GM12874 (cell line): Measurements from ENCODE around the gene TBC1D14.

Experiments used
- TF ChIP-seq, protein P1 (sequence below): IDR thresholded peaks from 2 replicates; pipeline ENCODE4 v1.5.1; 2011; ENCODE audit warnings: low read depth, mild to moderate bottlenecking, control low read depth, low read length, moderate library complexity; ENCODE audit not compliant: insufficient read depth

Gene TBC1D14

DNA sequence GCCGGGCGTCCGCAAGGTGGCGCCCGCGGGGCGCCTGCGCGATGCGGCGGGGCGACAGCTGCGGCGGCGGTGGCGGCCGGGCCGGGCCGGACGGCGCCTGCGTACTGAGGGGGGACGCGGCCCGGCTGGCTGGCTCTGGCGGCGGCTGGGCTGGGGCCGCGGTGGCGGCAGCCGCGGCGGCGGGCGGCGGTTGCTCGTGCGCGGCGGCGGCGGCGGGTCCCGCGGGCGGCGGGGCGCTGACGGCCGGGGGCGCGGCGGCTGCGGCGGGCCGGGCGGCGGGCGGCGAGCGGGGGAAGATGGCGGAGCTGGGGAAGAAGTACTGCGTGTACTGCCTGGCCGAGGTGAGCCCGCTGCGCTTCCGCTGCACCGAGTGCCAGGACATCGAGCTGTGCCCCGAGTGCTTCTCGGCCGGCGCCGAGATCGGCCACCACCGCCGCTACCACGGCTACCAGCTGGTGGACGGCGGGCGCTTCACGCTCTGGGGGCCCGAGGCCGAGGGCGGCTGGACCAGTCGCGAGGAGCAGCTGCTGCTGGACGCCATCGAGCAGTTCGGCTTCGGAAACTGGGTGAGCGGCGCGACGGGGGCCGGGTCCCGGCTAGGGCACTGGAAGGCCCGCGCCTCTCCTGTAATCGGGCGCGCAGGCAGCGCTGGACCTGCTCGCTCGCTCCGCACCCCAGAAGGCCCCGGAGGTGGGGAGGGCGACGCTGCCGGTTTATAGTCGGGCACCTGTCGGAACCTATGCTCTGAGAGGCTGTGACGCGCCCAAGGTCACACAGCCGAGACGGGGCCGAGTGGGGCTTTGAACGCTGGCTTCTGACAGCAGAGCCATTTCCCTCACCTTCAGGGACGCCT is 133.9 kb downstream of the TBC1D14 start, which contains the start of gene TADA2B:
Gene TADA2B (plus strand): TSS at position 89 of the 853 bp plus-strand sequence. CDS start 208 bp downstream, at position 297.
- TF ChIP-seq, protein P1, sequence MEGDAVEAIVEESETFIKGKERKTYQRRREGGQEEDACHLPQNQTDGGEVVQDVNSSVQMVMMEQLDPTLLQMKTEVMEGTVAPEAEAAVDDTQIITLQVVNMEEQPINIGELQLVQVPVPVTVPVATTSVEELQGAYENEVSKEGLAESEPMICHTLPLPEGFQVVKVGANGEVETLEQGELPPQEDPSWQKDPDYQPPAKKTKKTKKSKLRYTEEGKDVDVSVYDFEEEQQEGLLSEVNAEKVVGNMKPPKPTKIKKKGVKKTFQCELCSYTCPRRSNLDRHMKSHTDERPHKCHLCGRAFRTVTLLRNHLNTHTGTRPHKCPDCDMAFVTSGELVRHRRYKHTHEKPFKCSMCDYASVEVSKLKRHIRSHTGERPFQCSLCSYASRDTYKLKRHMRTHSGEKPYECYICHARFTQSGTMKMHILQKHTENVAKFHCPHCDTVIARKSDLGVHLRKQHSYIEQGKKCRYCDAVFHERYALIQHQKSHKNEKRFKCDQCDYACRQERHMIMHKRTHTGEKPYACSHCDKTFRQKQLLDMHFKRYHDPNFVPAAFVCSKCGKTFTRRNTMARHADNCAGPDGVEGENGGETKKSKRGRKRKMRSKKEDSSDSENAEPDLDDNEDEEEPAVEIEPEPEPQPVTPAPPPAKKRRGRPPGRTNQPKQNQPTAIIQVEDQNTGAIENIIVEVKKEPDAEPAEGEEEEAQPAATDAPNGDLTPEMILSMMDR = peak; percentile 57; the same call in 1 of the 2 replicates

DNA sequence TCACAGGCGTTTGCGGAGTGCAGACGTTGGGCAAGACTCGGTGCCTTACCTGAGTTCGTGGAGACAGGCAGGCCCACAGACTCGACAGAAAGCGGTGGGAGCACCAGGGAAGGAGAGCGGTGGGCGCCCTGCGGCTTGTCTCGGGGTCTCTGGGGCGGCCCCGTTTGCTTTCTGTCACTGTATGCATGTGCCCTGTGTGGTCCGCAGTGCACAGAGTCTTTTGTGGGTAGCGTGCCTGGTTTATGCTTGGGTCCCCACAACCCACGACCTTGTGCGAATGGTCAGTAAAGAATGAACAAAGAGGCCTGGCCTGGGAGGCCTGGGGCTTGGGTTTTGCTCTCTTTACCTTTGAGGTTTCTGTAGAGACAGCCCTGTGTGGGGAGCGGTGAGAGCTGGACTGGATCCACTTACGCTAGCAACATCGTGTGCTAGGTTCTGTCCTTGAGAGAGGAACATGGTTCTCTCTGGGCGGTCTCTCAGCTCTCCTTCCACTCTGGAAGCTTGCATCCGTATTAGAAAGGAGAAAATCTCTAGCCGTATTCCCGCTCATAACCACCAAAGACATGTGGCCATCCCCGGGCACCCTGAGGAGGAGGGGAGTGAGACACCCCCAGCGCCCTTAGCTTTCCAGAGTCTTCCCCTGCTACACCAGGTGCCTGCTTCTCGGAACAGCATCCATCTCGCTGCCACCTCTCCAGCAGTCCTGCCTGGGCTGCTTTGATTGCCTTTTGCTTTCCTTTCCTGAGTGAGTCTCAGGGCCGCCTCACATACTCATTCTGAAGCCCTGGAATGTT is 134.7 kb downstream of the TBC1D14 start:
- TF ChIP-seq, protein P1 = no peak

DNA sequence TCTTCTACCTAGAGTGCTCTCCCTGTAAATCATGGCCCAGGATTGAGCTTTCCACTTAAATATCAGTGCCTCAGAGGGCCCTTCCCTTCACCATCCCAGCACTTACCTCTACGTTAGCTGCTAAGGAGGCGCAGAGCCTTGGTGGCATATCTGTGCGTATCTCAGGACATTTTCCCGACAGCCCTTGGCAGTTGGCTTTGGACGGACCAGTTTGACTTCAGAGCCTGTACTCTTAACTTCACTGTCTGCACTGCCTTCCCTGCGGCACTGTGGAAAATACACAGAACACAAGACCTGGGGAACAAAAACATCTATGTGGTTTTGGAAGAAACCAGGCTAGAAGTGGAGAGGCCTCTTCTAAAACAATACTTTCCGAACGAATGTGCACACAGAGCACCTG is 135.9 kb downstream of the TBC1D14 start:
- TF ChIP-seq, protein P1 = no peak

DNA sequence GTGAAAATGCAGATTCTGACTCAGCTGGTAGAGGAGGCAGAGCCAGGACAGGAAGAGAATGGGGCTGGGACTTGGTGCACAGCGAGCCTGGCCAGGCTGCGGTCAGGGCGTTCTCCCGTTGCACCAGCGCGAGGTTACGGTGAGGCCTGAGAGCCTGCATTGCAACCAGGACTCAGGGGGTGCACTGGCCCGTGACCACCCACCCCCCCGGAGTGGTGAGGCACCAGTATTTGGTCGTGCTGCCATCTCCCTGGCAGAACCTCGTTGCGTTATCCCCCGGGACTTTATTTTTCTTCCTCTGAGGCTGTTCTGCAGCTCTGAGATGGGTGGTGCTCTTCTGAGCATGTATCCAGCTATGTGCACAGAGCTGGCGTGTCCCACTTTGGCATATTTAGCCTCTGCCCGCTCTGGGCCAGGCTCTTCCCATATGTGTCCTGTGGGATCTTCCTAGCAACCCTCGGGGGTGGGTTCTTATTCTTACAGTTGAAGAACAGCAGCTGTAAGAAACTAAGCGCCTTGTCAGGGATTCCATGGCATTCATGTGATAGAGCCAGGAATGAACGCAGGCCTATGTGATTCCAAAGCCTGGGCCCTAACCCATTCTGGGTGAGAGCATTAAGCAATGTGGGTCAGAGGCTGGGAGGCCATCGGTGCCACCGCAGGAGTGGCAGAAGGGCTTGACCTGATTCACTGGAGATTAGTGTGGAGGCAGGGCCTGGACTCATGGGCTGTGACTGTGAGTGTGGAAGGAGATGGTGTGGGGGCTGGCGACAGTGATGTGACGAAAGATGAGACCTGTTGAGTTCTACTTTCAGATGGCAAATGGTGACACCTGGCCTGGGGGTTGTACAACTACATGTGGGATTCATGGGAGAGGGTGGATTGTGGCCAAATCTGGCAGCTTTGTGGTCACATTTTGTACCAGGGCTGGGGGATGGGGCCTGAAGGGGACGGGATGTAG is 136.6 kb downstream of the TBC1D14 start:
- TF ChIP-seq, protein P1 = no peak

DNA sequence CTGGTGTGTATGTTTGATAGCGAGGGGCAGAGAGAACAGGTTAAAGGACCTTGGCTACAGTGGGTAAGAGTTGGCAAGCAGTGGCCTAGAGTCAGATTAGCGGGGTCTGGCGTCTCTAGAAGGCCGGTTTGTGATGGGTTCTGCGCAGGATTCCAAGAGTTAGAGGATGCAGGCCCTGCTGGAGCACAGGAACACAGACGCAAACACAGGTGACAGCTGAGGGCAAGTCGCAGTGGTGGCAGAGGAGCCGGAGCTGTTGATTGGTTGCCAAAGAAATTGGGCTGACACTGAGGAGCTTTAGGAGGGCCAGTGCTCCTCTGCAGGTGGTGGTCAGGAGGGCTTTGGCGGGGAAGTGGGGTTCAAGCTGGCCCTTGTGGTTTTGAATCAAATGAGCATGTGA is 137.3 kb downstream of the TBC1D14 start:
- TF ChIP-seq, protein P1 = no peak

DNA sequence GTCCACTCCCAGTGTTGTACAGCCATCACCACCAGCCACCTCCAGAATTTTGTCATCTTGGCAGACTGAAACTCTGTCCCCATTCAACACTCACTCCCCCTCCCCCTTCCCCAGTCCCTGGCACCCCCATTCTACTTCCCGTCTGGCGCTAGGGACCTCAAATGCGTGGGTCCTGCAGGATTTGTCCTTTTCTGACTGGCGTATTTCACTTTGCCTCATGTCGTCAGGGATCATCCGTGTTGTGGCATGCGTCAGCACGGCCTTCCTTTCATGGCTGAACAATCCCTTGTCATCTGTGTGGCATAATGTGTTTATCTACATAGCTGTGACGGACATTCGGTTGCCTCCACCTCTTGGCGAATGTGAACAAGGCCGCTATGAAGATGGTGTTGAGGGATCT is 139.0 kb downstream of the TBC1D14 start:
- TF ChIP-seq, protein P1 = no peak
